Liver (tissue), 3 donors: Measurements from ENCODE around the gene BLOC1S5.

ENCODE experiments used
- GABPA ChIP-seq, 2 donors: IDR thresholded peaks in 1 of 2; conservative IDR thresholded peaks in 1 of 2; 2 replicates each; pipeline ENCODE4 v1.6.1; 2016; ENCODE audit warnings: antibody characterized with exemption in 2 of 2, mild to moderate bottlenecking in 1 of 2, moderate library complexity in 1 of 2
- JUND ChIP-seq, 2 donors: IDR thresholded peaks; 2 replicates each; pipeline ENCODE4 v1.6.1; 2016; ENCODE audit warnings: antibody characterized with exemption in 2 of 2
- RAD21 ChIP-seq, 2 donors: IDR thresholded peaks; 2 replicates each; pipeline ENCODE4 v1.6.1; 2016; ENCODE audit warnings: antibody characterized with exemption in 2 of 2, mild to moderate bottlenecking in 2 of 2
- RXRA ChIP-seq, 2 donors: IDR thresholded peaks; 2 replicates each; pipeline ENCODE4 v1.6.1; 2017 to 2018; ENCODE audit warnings: antibody characterized with exemption in 2 of 2, mild to moderate bottlenecking in 1 of 2
- TF ChIP-seq, protein P1 (sequence below): fragments of 150-350 bp; IDR thresholded peaks from 2 replicates; pipeline ENCODE4 v1.5.1; 2017; ENCODE audit warnings: improper control_type of control experiment, low read depth, low read length; ENCODE audit not compliant: missing input control
- donor health status: healthy.
- donor health status: healthy.

DNA sequence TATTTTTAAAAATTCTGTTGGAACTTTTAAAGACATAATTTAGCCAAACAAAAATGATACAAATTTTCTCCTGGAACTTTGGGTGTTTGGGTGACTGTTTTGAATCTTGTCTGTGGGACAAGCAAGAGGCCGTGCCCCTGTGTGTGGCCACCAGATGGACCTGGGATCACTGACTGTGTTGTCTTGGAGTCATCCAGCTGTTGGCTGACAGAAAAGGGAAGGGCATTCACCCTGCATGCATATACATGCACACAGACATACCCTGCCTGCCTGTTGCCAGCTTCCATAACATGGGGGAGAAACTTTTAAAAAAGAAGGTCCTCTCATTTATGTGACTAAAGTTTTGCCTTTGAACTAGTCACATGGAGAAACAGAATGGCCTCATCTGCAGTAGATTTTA, 72.7 kb downstream of the BLOC1S5 start:
- TF ChIP-seq RAD21 (IDR thresholded peaks at IDR 0.05) (no peak), JUND (IDR thresholded peaks at IDR 0.05) (no peak), GABPA (IDR thresholded peaks at IDR 0.05 in 1 of 2, conservative IDR thresholded peaks at IDR 0.05 in 1 of 2) (no peak), RXRA (IDR thresholded peaks at IDR 0.05) (no peak)
- TF ChIP-seq, protein P1, sequence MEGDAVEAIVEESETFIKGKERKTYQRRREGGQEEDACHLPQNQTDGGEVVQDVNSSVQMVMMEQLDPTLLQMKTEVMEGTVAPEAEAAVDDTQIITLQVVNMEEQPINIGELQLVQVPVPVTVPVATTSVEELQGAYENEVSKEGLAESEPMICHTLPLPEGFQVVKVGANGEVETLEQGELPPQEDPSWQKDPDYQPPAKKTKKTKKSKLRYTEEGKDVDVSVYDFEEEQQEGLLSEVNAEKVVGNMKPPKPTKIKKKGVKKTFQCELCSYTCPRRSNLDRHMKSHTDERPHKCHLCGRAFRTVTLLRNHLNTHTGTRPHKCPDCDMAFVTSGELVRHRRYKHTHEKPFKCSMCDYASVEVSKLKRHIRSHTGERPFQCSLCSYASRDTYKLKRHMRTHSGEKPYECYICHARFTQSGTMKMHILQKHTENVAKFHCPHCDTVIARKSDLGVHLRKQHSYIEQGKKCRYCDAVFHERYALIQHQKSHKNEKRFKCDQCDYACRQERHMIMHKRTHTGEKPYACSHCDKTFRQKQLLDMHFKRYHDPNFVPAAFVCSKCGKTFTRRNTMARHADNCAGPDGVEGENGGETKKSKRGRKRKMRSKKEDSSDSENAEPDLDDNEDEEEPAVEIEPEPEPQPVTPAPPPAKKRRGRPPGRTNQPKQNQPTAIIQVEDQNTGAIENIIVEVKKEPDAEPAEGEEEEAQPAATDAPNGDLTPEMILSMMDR, result no peak
